NCI-H748 (cell line): ENCODE results near the gene CELF5.

Experiments used
- DNase-seq: peaks from one replicate; lab custom pipeline; 2025; ENCODE audit not compliant: unreplicated experiment; lab: John Stamatoyannopoulos, UW

The CELF5 gene

GRCh38 chr19:3236272-3236671 is 11.8 kb downstream of the CELF5 start:
- no peak for DNase-seq

GRCh38 chr19:3238066-3238561 is 13.7 kb downstream of the CELF5 start:
- DNase-seq: no peak

- DNase-seq: no peak
Observed at GRCh38 chr19:3239367-3239766, 14.9 kb downstream of the CELF5 start.

- DNase-seq: no peak
Observed at GRCh38 chr19:3243819-3244700, 19.6 kb downstream of the CELF5 start.

GRCh38 chr19:3245050-3245449 is 20.6 kb downstream of the CELF5 start:
- DNase-seq: no peak

GRCh38 chr19:3248728-3249326 is 24.4 kb downstream of the CELF5 start:
- DNase-seq: peak; percentile 45

- peak; percentile 68 for DNase-seq
Observed at GRCh38 chr19:3249408-3249807, 24.9 kb downstream of the CELF5 start.

GRCh38 chr19:3250675-3251074 is 26.2 kb downstream of the CELF5 start:
- DNase-seq: no peak

GRCh38 chr19:3251229-3251628 is 26.8 kb downstream of the CELF5 start:
- no peak for DNase-seq

- DNase-seq: no peak
Observed at GRCh38 chr19:3252650-3253049, 28.2 kb downstream of the CELF5 start.

GRCh38 chr19:3253270-3253669 is 28.8 kb downstream of the CELF5 start:
- no peak for DNase-seq

GRCh38 chr19:3254520-3254919 is 30.1 kb downstream of the CELF5 start:
- DNase-seq: no peak

- no peak for DNase-seq
Observed at GRCh38 chr19:3257071-3257470, 32.6 kb downstream of the CELF5 start.

- DNase-seq: no peak
Observed at GRCh38 chr19:3262362-3262761, 37.9 kb downstream of the CELF5 start.

- DNase-seq: no peak
Observed at GRCh38 chr19:3263866-3264265, 39.4 kb downstream of the CELF5 start.

GRCh38 chr19:3265432-3265831 is 41.0 kb downstream of the CELF5 start:
- DNase-seq: no peak

- DNase-seq: no peak
Observed at GRCh38 chr19:3266092-3266693, 41.7 kb downstream of the CELF5 start.

GRCh38 chr19:3266792-3267514 is 42.5 kb downstream of the CELF5 start:
- no peak for DNase-seq

GRCh38 chr19:3268326-3268725 is 43.9 kb downstream of the CELF5 start:
- DNase-seq: no peak

- no peak for DNase-seq
Observed at GRCh38 chr19:3268763-3269162, 44.3 kb downstream of the CELF5 start.

GRCh38 chr19:3269916-3270671 is 45.6 kb downstream of the CELF5 start:
- peak; percentile 53 for DNase-seq
